ENCODE data around the gene ATG16L2. TPM values are rescaled to one million over a fixed set of nuclear protein-coding genes. Genes with fewer than 3 reads are reported as not detected.
"Not testable (repeated sequence)": the region's sequence is repeated elsewhere in the genome, so short reads cannot be mapped to it uniquely, and the experiment has no call there.

ATG16L2 gene
- total RNA-seq, 1 donor from 2014 or later, result 51.0 TPM

DNA sequence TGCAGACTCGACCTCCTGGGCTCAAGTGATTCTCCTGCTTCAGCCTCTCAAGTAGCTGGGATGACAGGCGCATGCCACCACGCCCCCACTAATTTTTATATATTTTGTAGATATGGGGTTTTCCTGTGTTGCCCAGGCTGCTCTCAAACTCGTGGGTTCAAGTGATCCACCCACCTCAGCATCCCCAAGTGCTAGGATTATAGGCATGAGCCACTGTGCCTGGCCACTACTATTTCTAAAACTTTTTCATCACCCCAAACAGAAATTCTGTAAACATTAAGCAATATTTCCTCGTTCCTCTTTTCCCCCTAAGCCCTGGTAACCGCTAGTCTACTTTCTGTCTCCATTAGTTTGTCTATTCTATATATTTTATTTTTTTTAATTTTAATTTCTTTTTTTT, 9.0 kb upstream of the ATG16L2 start:
- TF ChIP-seq, protein P1, sequence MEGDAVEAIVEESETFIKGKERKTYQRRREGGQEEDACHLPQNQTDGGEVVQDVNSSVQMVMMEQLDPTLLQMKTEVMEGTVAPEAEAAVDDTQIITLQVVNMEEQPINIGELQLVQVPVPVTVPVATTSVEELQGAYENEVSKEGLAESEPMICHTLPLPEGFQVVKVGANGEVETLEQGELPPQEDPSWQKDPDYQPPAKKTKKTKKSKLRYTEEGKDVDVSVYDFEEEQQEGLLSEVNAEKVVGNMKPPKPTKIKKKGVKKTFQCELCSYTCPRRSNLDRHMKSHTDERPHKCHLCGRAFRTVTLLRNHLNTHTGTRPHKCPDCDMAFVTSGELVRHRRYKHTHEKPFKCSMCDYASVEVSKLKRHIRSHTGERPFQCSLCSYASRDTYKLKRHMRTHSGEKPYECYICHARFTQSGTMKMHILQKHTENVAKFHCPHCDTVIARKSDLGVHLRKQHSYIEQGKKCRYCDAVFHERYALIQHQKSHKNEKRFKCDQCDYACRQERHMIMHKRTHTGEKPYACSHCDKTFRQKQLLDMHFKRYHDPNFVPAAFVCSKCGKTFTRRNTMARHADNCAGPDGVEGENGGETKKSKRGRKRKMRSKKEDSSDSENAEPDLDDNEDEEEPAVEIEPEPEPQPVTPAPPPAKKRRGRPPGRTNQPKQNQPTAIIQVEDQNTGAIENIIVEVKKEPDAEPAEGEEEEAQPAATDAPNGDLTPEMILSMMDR (IDR thresholded peaks at IDR 0.05; ENCODE audit: unreplicated experiment), result no peak
- Mint-ChIP-seq H3K4me3 (ENCODE audit: unreplicated experiment) (no peak overlapping the region), H3K4me1 (ENCODE audit: unreplicated experiment) (no peaks in the 10 kb centered on the region), H3K27ac (ENCODE audit: unreplicated experiment) (no peak overlapping the region), H3K9me3 (ENCODE audit: unreplicated experiment) (no peaks in the 10 kb centered on the region), H3K36me3 (ENCODE audit: low read depth, unreplicated experiment) (no peaks in the 10 kb centered on the region), H3K27me3 (ENCODE audit: unreplicated experiment) (peaks cover 3% of the 10 kb centered on the region)
- DNase-seq (ENCODE audit: low spot score), result no peak

DNA sequence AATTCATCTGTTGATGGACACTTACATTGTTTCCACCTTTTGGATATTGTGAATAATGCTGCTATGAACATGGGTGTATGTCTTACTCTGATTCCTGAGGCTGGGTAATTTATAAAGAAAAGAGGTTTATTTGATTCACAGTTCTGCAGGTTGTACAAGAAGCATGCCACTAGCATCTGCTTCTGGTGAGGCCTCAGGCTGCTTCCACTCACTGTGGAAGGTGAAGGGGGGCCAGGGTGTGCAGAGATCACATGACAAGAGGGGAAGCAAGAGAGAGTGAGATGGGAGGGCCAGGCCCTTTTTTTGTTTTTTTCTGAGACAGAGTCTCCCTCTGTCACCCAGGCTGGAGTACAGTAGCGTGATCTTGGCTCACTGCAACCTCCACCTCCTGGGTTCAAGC, 7.8 kb upstream of the ATG16L2 start:
- H3K27ac Mint-ChIP-seq (ENCODE audit: unreplicated experiment); H3K4me3 Mint-ChIP-seq (ENCODE audit: unreplicated experiment); H3K27me3 Mint-ChIP-seq (ENCODE audit: unreplicated experiment); H3K36me3 Mint-ChIP-seq (ENCODE audit: low read depth, unreplicated experiment); H3K4me1 Mint-ChIP-seq (ENCODE audit: unreplicated experiment); H3K9me3 Mint-ChIP-seq (ENCODE audit: unreplicated experiment); DNase-seq (ENCODE audit: low spot score): not testable (repeated sequence)

DNA sequence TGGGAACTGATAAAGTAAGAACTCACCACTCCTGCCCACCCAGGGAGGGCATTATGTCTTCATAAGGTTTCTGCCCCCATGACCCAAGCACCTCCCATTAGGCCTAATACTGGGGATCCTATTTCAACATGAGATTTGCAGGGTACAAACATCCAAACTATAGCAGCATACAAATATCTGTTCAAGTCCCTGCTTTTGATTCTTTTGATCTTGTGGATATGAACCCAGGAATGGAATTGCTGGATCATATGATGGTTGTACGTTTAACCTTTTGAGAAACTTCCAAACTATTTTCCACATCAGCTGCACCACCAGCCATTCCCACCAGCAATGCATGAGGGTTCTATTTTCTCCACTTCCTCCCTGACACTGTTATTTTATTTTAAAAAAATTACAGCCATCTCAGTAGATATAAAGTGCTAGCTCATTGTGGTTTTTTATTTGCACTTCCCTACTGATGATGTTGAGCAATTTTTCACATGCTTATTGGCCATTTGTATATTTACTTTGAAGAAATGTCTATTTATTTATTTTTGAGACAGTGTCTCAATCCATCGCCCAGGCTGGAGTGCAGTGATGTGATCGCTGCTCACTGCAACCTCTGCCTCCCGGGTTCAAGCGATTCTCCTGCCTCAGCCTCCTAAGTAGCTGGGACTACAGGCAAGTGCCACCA, 7.1 kb upstream of the ATG16L2 start:
- Mint-ChIP-seq H3K4me1 (ENCODE audit: unreplicated experiment) (no peaks in the 10 kb centered on the region), H3K4me3 (ENCODE audit: unreplicated experiment) (no peak overlapping the region), H3K36me3 (ENCODE audit: low read depth, unreplicated experiment) (peaks cover 4% of the 10 kb centered on the region), H3K27me3 (ENCODE audit: unreplicated experiment) (peaks cover 3% of the 10 kb centered on the region), H3K9me3 (ENCODE audit: unreplicated experiment) (no peaks in the 10 kb centered on the region), H3K27ac (ENCODE audit: unreplicated experiment) (no peak overlapping the region)
- no peak for DNase-seq (ENCODE audit: low spot score)
- TF ChIP-seq, protein P1 (IDR thresholded peaks at IDR 0.05; ENCODE audit: unreplicated experiment), result no peak

DNA sequence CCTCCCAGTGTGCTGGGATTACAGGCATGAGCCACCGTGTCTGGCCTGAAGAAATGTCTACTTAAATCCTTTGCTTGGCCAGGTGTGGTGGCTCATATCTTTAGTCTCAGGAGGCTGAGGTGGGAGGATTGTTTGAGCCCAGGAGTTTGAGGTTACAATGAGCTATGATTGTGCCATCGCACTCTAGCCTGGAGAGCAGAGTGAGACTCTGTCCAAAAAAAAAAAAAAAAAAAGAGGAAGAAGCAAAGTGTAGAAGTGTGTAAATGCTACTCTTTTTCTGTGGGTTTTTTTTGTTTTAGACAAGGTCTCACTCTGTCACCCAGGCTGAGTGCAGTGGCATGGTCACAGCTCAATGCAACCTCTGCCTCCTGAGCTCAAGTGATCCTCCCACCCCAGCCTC, 6.4 kb upstream of the ATG16L2 start:
- Mint-ChIP-seq H3K9me3 (ENCODE audit: unreplicated experiment) (no peaks in the 10 kb centered on the region), H3K27me3 (ENCODE audit: unreplicated experiment) (peaks cover 2% of the 10 kb centered on the region), H3K27ac (ENCODE audit: unreplicated experiment) (no peak overlapping the region), H3K36me3 (ENCODE audit: low read depth, unreplicated experiment) (peaks cover 4% of the 10 kb centered on the region), H3K4me3 (ENCODE audit: unreplicated experiment) (no peak overlapping the region), H3K4me1 (ENCODE audit: unreplicated experiment) (peaks cover 4% of the 10 kb centered on the region)
- TF ChIP-seq, protein P1 (IDR thresholded peaks at IDR 0.05; ENCODE audit: unreplicated experiment), result no peak
- DNase-seq (ENCODE audit: low spot score), result no peak

DNA sequence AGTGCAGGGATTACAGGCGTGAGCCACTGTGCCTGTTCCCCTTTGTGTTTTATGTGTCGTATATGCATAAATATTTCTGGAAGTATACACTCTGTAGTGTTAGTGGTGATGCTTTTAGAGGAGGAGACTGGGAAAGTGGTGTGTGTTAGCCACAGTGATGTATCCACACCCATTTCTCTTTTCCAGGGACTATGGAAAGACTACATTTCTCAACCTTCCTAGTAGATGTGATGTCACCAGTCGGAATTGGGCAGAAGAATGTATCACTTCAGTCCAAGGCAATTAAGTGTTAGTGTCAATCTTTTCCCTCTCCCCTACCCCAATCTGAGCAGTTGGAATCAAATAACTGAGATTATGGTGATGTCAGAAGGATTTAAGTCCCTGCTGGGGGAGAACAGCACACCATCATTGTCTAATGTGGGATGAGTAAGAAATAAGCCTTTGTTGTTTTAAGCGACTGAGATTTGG, 5.8 kb upstream of the ATG16L2 start:
- H3K27ac Mint-ChIP-seq (ENCODE audit: unreplicated experiment), result no peak overlapping the region
- H3K36me3 Mint-ChIP-seq (ENCODE audit: low read depth, unreplicated experiment), result peaks cover 4% of the 10 kb centered on the region
- peaks cover 2% of the 10 kb centered on the region for H3K27me3 Mint-ChIP-seq (ENCODE audit: unreplicated experiment)
- DNase-seq (ENCODE audit: low spot score), result no peak
- no peak overlapping the region for H3K4me3 Mint-ChIP-seq (ENCODE audit: unreplicated experiment)
- H3K4me1 Mint-ChIP-seq (ENCODE audit: unreplicated experiment), result peaks cover 10% of the 10 kb centered on the region
- TF ChIP-seq, protein P1 (IDR thresholded peaks at IDR 0.05; ENCODE audit: unreplicated experiment), result no peak
- no peaks in the 10 kb centered on the region for H3K9me3 Mint-ChIP-seq (ENCODE audit: unreplicated experiment)

DNA sequence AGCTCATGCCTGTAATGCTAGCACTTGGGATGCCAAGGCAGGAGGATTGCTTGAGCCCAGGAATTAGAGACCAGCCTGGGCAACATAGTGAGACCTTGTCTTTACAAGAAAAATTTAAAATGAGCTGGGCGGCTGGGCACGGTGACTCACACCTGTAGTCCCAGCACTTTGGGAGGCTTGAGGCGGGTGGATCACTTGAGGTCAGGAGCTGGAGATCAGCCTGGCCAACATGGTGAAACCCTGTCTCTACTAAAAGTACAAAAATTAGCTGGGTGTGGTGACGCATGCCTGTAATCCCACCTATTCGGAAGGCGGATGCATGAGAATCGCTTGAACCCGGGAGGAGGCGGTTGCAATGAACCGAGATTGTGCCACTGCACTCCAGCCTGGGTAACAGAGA, 2.5 kb upstream of the ATG16L2 start:
- not testable (repeated sequence) for H3K4me3 Mint-ChIP-seq (ENCODE audit: unreplicated experiment); DNase-seq (ENCODE audit: low spot score); H3K27me3 Mint-ChIP-seq (ENCODE audit: unreplicated experiment); H3K27ac Mint-ChIP-seq (ENCODE audit: unreplicated experiment); H3K36me3 Mint-ChIP-seq (ENCODE audit: low read depth, unreplicated experiment); H3K9me3 Mint-ChIP-seq (ENCODE audit: unreplicated experiment)
- H3K4me1 Mint-ChIP-seq (ENCODE audit: unreplicated experiment), result peaks cover 21% of the 10 kb centered on the region

All from endothelial cell (in vitro differentiated cells).